ENCODE measurements around the gene THSD7B. TPM values are rescaled to one million over a fixed set of nuclear protein-coding genes. Genes with fewer than 3 reads are reported as not detected.
"Not testable (repeated sequence)": the region's sequence is repeated elsewhere in the genome, so short reads cannot be mapped to it uniquely, and the experiment has no call there.

THSD7B gene
- total RNA-seq, 1 experiment from 2014 or later: not detected

- DNase-seq (ENCODE audit: low spot score): no peak
Observed at GRCh38 chr2:137036619-137037018, 271.3 kb downstream of the THSD7B start.

- DNase-seq (ENCODE audit: low spot score): no peak
Observed at GRCh38 chr2:137039482-137040152, 274.3 kb downstream of the THSD7B start.

GRCh38 chr2:137047369-137047768 lies 282.0 kb downstream of the THSD7B start:
- DNase-seq (ENCODE audit: low spot score): no peak

GRCh38 chr2:137048455-137048854 lies 283.1 kb downstream of the THSD7B start:
- DNase-seq (ENCODE audit: low spot score): no peak

- no peak for DNase-seq (ENCODE audit: low spot score)
Observed at GRCh38 chr2:137049518-137049917, 284.2 kb downstream of the THSD7B start.

- no peak for DNase-seq (ENCODE audit: low spot score)
Observed at GRCh38 chr2:137050949-137051348, 285.6 kb downstream of the THSD7B start.

- no peak for DNase-seq (ENCODE audit: low spot score)
Observed at GRCh38 chr2:137051778-137052398, 286.5 kb downstream of the THSD7B start.

GRCh38 chr2:137056704-137057103 lies 291.4 kb downstream of the THSD7B start:
- DNase-seq (ENCODE audit: low spot score): no peak

- DNase-seq (ENCODE audit: low spot score): not testable (repeated sequence)
Observed at GRCh38 chr2:137076111-137076765, 310.9 kb downstream of the THSD7B start.

GRCh38 chr2:137091704-137092103 lies 326.4 kb downstream of the THSD7B start:
- DNase-seq (ENCODE audit: low spot score): no peak

- DNase-seq (ENCODE audit: low spot score): no peak
Observed at GRCh38 chr2:137093116-137093515, 327.8 kb downstream of the THSD7B start.

GRCh38 chr2:137096187-137096586 lies 330.8 kb downstream of the THSD7B start:
- DNase-seq (ENCODE audit: low spot score): no peak

GRCh38 chr2:137096693-137097092 lies 331.3 kb downstream of the THSD7B start:
- DNase-seq (ENCODE audit: low spot score): no peak

GRCh38 chr2:137101814-137102213 lies 336.5 kb downstream of the THSD7B start:
- DNase-seq (ENCODE audit: low spot score): not testable (repeated sequence)

- DNase-seq (ENCODE audit: low spot score): no peak
Observed at GRCh38 chr2:137107904-137108303, 342.6 kb downstream of the THSD7B start.

GRCh38 chr2:137111896-137112295 lies 346.6 kb downstream of the THSD7B start:
- DNase-seq (ENCODE audit: low spot score): no peak

GRCh38 chr2:137115081-137115794 lies 349.9 kb downstream of the THSD7B start:
- DNase-seq (ENCODE audit: low spot score): no peak

- DNase-seq (ENCODE audit: low spot score): no peak
Observed at GRCh38 chr2:137115795-137116089, 350.4 kb downstream of the THSD7B start.

GRCh38 chr2:137117385-137117784 lies 352.0 kb downstream of the THSD7B start:
- no peak for DNase-seq (ENCODE audit: low spot score)

GRCh38 chr2:137118140-137118539 lies 352.8 kb downstream of the THSD7B start:
- DNase-seq (ENCODE audit: low spot score): no peak

- peak; percentile 16 for DNase-seq (ENCODE audit: low spot score)
Observed at GRCh38 chr2:137123226-137123625, 357.9 kb downstream of the THSD7B start.

GRCh38 chr2:137133225-137133624 lies 367.9 kb downstream of the THSD7B start:
- DNase-seq (ENCODE audit: low spot score): no peak

GRCh38 chr2:137138263-137138662 lies 372.9 kb downstream of the THSD7B start:
- DNase-seq (ENCODE audit: low spot score): no peak
